ENCODE results near the gene HSPG2. TPM values are rescaled to one million over a fixed set of nuclear protein-coding genes. Genes with fewer than 3 reads are reported as not detected.
A peak's percentile ranks its signal among the peaks of the same experiment; 100 is the strongest.

The HSPG2 gene
- total and polyA plus RNA-seq, 9 of the 15 experiments (the other 6 are each of a cell fraction or from before 2014, with no cell fraction given): 0.14 to 160 (median 15.7) TPM

DNA sequence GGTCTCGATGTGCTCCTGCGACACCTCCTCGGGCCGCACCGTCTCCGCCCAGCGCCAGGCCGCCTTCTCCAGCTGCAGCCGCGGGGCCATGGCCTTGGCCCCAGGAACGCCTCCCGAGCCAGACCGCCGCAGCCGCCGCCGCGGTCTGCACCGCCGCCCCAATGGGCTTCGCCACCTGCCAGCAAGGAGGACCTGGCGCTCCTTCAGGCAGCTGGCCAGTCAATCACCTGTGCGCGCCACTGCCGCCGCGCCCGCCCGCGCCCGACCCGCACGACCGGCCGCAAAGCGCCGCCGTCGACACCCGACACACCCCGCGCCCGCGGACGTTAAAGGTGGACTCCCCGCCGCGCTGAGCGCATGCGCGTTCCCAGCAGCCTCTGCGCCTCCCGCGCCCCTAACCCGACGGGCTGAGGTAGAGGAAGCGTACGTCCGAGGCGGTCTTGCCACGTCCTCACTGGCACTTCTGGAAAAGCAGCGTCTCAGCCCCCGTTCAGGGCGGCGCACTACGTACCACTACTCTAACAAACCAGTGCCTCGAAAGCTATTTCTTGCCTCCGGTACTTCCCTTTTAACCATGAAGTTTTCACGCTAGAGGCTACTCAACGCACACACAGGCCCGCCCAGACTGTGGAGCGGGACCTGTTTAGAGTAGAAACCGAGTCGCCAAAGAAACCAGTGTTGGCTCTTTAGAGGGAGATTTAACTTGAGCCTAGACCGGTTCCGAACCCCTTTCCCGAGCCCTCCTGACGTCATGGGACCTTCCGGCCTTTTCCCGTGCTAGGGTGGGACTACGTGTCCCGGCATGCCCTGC is 154.0 kb downstream of the HSPG2 start, which contains the start of gene USP48:
Gene USP48 (minus strand): TSS at position 282 of the 811 bp plus-strand sequence. CDS start 192 bp downstream, at position 90.
- FAIRE-seq (peak; percentile 90), DNase-seq (ENCODE audit: extremely low read depth in 1 of 4, low spot score in 3 of 4) (peak; percentile 96 to 100 (median 98)), ATAC-seq (peak; percentile 81)
- no peaks in the 10 kb centered on the region for H3K9me1 ChIP-seq (ENCODE audit: control insufficient read depth, insufficient read depth, low read length)
- CTCF ChIA-PET (ENCODE audit: low intra/inter-chr PET ratio): interaction anchor here (0.6 to 1.1 kb wide), 3 partner anchors 80 to 124 kb away, joined by 3 to 4 read pairs (median 3); no protein-coding TSS in a partner anchor
- POLR2A ChIA-PET: interaction anchor here (0.6 to 3.8 kb wide), 22 partner anchors 9 to 1126 kb away, joined by 3 to 24 read pairs (median 3); no protein-coding TSS in a partner anchor
- no peaks in the 10 kb centered on the region for H3K27me3 ChIP-seq (ENCODE audit: control insufficient read depth in 2 of 2, insufficient read depth in 2 of 2, low read length in 2 of 2)
- peak within 1 kb of the TSS; percentile 86 for H2AFZ ChIP-seq (ENCODE audit: low read depth, low read length)
- under 1% methylated on average over 71 of the region's 82 CpGs for WGBS (ENCODE audit: insufficient coverage, low coverage, missing lambda C conversion rate)
- H3K9me3 ChIP-seq (replicated peaks; ENCODE audit: control insufficient read depth, insufficient read depth, low read depth, low read length): no peaks in the 10 kb centered on the region
- H3K4me2 ChIP-seq (ENCODE audit: insufficient read depth, low read length): peak within 1 kb of the TSS; percentile 95
- H3K9ac ChIP-seq (ENCODE audit: insufficient read depth in 1 of 2, low read depth in 2 of 2, low read length in 2 of 2): peak within 1 kb of the TSS; percentile 94 to 100
- H4K20me1 ChIP-seq (replicated peaks; ENCODE audit: control insufficient read depth, insufficient read depth, low read length): no peaks in the 10 kb centered on the region; the same call in 1 of the 2 replicates
- H3K79me2 ChIP-seq (ENCODE audit: control insufficient read depth, insufficient read depth, low read length): peaks cover 49% of the 10 kb centered on the region
- peak within 1 kb of the TSS; percentile 61 for H3K4me3 ChIP-seq
- BruUV-seq (replicated peaks): TSS peak; percentile 82
- peak within 1 kb of the TSS; percentile 99 for H3K27ac ChIP-seq (ENCODE audit: extremely low read depth, low read depth, low read length)
- in situ Hi-C loops (cut with MboI): no loop called here
- intact Hi-C loops (cut with micrococcal nuclease): loop anchor here (1.0 to 5.0 kb wide), 6 partner anchors 32 to 244 kb away; no protein-coding TSS in a partner anchor
- H3K4me1 ChIP-seq (replicated peaks in 1 of 2; ENCODE audit: control insufficient read depth in 2 of 2, insufficient read depth in 2 of 2, low read length in 2 of 2): peaks cover 17 to 31% of the 10 kb centered on the region in 2 experiments; a peak in 4 of 5 replicates
- peaks cover 7% of the 10 kb centered on the region; the same call in 2 of the 3 replicates for H3K36me3 ChIP-seq (ENCODE audit: control insufficient read depth, insufficient read depth, low read length)
- TF ChIP-seq CHCHD3 (CRISPR knock-in tag; IDR thresholded peaks at IDR 0.05): 0 out of 2 replicates have a peak, but pooled peaks have one; percentile 51
- TF ChIP-seq FIP1L1 (IDR thresholded peaks at IDR 0.05; ENCODE audit: low read depth, low read length, poor library complexity, severe bottlenecking): peak; percentile 75
- TF ChIP-seq, protein P1, sequence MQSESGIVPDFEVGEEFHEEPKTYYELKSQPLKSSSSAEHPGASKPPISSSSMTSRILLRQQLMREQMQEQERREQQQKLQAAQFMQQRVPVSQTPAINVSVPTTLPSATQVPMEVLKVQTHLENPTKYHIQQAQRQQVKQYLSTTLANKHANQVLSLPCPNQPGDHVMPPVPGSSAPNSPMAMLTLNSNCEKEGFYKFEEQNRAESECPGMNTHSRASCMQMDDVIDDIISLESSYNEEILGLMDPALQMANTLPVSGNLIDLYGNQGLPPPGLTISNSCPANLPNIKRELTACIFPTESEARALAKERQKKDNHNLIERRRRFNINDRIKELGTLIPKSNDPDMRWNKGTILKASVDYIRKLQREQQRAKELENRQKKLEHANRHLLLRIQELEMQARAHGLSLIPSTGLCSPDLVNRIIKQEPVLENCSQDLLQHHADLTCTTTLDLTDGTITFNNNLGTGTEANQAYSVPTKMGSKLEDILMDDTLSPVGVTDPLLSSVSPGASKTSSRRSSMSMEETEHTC (IDR thresholded peaks at IDR 0.05): peak; percentile 69
- TF ChIP-seq HDAC1 (IDR thresholded peaks at IDR 0.05): peak in 1 of 2 experiments; percentile 73; a peak in 2 of 4 replicates
- TF ChIP-seq RHOXF2B (CRISPR knock-in tag; conservative IDR thresholded peaks at IDR 0.05): peak; percentile 67; the same call in 1 of the 2 replicates
- TF ChIP-seq, protein P2, sequence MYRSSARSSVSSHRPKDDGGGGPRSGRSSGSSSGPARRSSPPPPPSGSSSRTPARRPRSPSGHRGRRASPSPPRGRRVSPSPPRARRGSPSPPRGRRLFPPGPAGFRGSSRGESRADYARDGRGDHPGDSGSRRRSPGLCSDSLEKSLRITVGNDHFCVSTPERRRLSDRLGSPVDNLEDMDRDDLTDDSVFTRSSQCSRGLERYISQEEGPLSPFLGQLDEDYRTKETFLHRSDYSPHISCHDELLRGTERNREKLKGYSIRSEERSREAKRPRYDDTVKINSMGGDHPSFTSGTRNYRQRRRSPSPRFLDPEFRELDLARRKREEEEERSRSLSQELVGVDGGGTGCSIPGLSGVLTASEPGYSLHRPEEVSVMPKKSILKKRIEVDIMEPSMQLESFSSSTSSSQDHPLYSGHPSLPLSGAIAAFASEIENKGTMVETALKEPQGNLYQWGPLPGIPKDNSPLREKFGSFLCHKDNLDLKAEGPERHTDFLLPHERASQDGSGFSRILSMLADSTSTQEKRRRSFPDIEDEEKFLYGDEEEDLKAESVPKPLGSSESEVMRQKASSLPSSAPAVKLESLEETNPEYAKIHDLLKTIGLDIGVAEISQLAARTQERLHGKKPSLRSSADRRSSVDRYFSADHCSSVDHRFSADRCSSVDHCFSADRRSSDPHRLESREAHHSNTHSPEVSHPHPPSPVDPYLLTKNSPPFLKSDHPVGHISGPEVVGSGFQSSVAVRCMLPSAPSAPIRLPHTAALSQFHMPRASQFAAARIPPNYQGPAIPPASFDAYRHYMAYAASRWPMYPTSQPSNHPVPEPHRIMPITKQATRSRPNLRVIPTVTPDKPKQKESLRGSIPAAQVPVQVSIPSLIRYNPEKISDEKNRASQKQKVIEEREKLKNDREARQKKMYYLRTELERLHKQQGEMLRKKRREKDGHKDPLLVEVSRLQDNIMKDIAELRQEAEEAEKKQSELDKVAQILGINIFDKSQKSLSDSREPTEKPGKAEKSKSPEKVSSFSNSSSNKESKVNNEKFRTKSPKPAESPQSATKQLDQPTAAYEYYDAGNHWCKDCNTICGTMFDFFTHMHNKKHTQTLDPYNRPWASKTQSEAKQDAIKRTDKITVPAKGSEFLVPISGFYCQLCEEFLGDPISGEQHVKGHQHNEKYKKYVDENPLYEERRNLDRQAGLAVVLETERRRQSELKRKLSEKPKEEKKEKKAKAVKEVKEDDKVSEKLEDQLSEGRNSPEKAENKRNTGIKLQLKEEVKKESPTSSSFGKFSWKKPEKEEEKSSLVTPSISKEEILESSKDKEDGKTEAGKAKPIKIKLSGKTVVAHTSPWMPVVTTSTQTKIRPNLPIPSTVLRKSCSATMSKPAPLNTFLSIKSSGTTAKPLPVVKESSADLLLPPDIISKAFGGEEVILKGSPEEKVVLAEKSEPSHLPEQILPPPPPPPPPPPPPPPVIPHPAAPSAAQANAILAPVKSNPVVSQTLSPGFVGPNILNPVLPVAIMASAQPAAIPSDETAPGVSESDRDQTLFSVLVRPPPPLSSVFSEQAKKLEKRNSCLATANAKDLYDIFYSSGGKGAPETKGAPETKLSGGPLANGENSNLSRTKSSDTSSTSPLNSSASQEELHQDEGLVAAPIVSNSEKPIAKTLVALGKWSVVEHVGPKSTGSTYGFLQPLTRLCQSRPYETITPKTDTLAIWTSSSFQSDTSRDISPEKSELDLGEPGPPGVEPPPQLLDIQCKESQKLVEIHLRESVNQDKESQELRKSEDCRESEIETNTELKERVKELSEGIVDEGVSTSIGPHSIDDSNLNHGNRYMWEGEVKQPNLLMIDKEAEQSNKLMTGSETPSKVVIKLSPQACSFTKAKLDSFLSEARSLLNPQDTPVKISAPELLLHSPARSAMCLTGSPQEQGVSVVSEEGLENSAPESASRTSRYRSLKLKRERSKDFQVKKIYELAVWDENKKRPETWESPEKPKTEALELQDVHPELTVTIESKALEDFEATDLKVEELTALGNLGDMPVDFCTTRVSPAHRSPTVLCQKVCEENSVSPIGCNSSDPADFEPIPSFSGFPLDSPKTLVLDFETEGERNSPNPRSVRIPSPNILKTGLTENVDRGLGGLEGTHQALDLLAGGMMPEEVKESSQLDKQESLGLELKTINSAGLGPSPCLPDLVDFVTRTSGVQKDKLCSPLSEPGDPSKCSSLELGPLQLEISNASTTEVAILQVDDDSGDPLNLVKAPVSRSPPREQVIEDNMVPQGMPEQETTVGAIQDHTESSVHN (IDR thresholded peaks at IDR 0.05; ENCODE audit: borderline replicate concordance in 1 of 2, low read depth in 1 of 2): 0 out of 4 replicates have a peak, but pooled peaks of 1 of the 2 experiments have one; percentile 67
- TF ChIP-seq RBM34 (IDR thresholded peaks at IDR 0.05; ENCODE audit: borderline replicate concordance, insufficient read depth, low read length): peak; percentile 93; the same call in 1 of the 2 replicates
- 0 out of 2 replicates have a peak, but pooled peaks have one; percentile 67 for TF ChIP-seq LARP7 (IDR thresholded peaks at IDR 0.05)
